ENCODE results near the gene NPDC1.

Gene NPDC1

GRCh38 chr9:137011907-137012675 is 33.9 kb downstream of the NPDC1 start:
- no peaks in the 10 kb centered on the region for H3K27me3 ChIP-seq (ENCODE audit: insufficient read depth, poor library complexity, severe bottlenecking)
- TF ChIP-seq, protein P1, sequence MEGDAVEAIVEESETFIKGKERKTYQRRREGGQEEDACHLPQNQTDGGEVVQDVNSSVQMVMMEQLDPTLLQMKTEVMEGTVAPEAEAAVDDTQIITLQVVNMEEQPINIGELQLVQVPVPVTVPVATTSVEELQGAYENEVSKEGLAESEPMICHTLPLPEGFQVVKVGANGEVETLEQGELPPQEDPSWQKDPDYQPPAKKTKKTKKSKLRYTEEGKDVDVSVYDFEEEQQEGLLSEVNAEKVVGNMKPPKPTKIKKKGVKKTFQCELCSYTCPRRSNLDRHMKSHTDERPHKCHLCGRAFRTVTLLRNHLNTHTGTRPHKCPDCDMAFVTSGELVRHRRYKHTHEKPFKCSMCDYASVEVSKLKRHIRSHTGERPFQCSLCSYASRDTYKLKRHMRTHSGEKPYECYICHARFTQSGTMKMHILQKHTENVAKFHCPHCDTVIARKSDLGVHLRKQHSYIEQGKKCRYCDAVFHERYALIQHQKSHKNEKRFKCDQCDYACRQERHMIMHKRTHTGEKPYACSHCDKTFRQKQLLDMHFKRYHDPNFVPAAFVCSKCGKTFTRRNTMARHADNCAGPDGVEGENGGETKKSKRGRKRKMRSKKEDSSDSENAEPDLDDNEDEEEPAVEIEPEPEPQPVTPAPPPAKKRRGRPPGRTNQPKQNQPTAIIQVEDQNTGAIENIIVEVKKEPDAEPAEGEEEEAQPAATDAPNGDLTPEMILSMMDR (IDR thresholded peaks at IDR 0.05; ENCODE audit: poor library complexity, severe bottlenecking), result no peak
- ATAC-seq (ENCODE audit: low read depth) (no peak), DNase-seq (ENCODE audit: low spot score) (no peak)
- no peaks in the 10 kb centered on the region for H3K9me3 ChIP-seq (ENCODE audit: severe bottlenecking)
- no peaks in the 10 kb centered on the region for H3K36me3 ChIP-seq (ENCODE audit: low read depth)
- H3K4me1 ChIP-seq (ENCODE audit: insufficient read depth, poor library complexity, severe bottlenecking), result no peaks in the 10 kb centered on the region
- no peak overlapping the region for H3K27ac ChIP-seq (ENCODE audit: poor library complexity, severe bottlenecking)
- H3K4me3 ChIP-seq (ENCODE audit: severe bottlenecking), result no peak overlapping the region

GRCh38 chr9:137011156-137011555 is 34.8 kb downstream of the NPDC1 start:
- TF ChIP-seq, protein P1 (IDR thresholded peaks at IDR 0.05; ENCODE audit: poor library complexity, severe bottlenecking), result no peak
- no peaks in the 10 kb centered on the region for H3K36me3 ChIP-seq (ENCODE audit: low read depth)
- no peaks in the 10 kb centered on the region for H3K27me3 ChIP-seq (ENCODE audit: insufficient read depth, poor library complexity, severe bottlenecking)
- H3K9me3 ChIP-seq (ENCODE audit: severe bottlenecking), result no peaks in the 10 kb centered on the region
- DNase-seq (ENCODE audit: low spot score) (no peak), ATAC-seq (ENCODE audit: low read depth) (no peak)
- no peak overlapping the region for H3K27ac ChIP-seq (ENCODE audit: poor library complexity, severe bottlenecking)
- H3K4me3 ChIP-seq (ENCODE audit: severe bottlenecking), result no peak overlapping the region
- no peaks in the 10 kb centered on the region for H3K4me1 ChIP-seq (ENCODE audit: insufficient read depth, poor library complexity, severe bottlenecking)

DNA sequence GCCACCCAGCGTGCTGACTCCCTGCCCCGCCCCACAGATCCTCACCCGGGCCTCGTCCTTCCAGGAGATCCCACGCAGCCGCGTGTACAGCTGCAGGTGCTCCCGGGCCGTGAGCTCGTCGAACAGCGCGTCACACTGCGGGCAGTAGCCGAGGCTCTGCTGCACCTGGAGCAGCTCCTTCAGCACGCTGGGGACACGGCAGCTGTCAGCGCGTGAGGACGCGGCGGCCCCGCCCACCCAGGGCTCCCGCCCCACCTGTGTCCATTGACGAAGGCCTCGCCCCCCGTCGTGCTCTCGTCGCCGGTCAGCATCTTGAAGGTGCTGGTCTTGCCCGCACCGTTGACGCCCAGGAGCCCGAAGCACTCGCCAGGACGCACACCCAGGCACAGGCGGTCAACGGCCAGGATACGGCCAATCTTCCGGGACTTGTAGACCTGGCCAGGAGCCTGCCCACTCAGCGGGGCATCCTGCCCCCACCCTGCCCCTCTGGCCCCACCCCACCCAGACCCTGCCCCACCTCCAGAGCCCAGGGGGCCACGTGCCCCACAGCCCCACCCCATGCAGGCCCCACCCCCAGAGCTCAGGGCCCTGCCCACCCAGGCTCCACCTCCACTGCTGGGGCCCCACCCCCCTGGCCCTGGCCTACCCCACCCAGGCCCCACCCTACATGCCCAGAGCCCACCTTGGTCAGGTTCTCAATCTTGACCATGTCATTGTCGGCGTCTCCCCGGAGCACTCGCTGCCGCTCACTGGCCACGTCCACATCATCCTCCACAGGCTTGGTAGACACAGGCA is 35.8 kb downstream of the NPDC1 start:
- no peak overlapping the region for H3K4me3 ChIP-seq (ENCODE audit: severe bottlenecking)
- DNase-seq (ENCODE audit: low spot score) (no peak), ATAC-seq (ENCODE audit: low read depth) (no peak)
- no peak overlapping the region for H3K27ac ChIP-seq (ENCODE audit: poor library complexity, severe bottlenecking)
- H3K4me1 ChIP-seq (ENCODE audit: insufficient read depth, poor library complexity, severe bottlenecking), result no peaks in the 10 kb centered on the region
- H3K27me3 ChIP-seq (ENCODE audit: insufficient read depth, poor library complexity, severe bottlenecking), result no peaks in the 10 kb centered on the region
- H3K9me3 ChIP-seq (ENCODE audit: severe bottlenecking), result no peaks in the 10 kb centered on the region
- TF ChIP-seq, protein P1 (IDR thresholded peaks at IDR 0.05; ENCODE audit: poor library complexity, severe bottlenecking), result no peak
- no peaks in the 10 kb centered on the region for H3K36me3 ChIP-seq (ENCODE audit: low read depth)

DNA sequence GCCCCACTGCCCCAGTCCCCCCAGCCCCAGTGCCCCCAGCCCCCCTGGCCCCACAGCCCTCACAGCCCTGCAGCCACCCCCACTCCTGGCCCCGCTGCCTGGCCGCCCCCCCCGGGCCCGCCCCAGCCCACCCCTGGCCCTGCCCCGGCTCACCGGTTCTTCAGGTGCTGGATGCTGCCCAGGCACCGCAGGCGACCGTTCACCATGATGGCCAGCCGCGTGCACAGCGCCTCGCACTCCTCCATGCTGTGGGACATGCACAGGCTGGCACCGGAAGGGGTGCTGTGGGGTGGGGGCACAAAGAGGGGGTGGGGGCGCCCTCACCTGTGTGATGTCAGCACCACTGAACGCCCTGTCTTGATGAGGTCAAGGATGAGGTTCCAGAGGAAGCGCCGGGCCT is 36.8 kb downstream of the NPDC1 start:
- TF ChIP-seq, protein P1 (IDR thresholded peaks at IDR 0.05; ENCODE audit: poor library complexity, severe bottlenecking), result no peak
- H3K9me3 ChIP-seq (ENCODE audit: severe bottlenecking), result no peaks in the 10 kb centered on the region
- no peak overlapping the region for H3K4me3 ChIP-seq (ENCODE audit: severe bottlenecking)
- no peaks in the 10 kb centered on the region for H3K4me1 ChIP-seq (ENCODE audit: insufficient read depth, poor library complexity, severe bottlenecking)
- no peak overlapping the region for H3K27ac ChIP-seq (ENCODE audit: poor library complexity, severe bottlenecking)
- H3K36me3 ChIP-seq (ENCODE audit: low read depth), result no peaks in the 10 kb centered on the region
- DNase-seq (ENCODE audit: low spot score) (no peak), ATAC-seq (ENCODE audit: low read depth) (no peak)
- no peaks in the 10 kb centered on the region for H3K27me3 ChIP-seq (ENCODE audit: insufficient read depth, poor library complexity, severe bottlenecking)
